Mammary epithelial cell (primary cell): ENCODE results near the gene EMILIN2.

Source experiments
- CTCF ChIP-seq, 2 donors: IDR thresholded peaks in 1 of 2; conservative IDR thresholded peaks in 1 of 2; 2 replicates each; pipeline ENCODE4 v1.5.1; 2011 to 2012; ENCODE audit warnings: inconsistent platforms in 2 of 2, low read length in 2 of 2, mild to moderate bottlenecking in 2 of 2, control low read depth in 1 of 2, low read depth in 1 of 2; ENCODE audit not compliant: insufficient read depth in 1 of 2; ENCODE audit errors: extremely low read depth in 1 of 2
- EZH2 ChIP-seq: IDR thresholded peaks from 2 replicates; pipeline ENCODE4 v1.6.1; 2012; ENCODE audit warnings: low read length, inconsistent platforms, borderline replicate concordance

- TF ChIP-seq EZH2 (no peak), CTCF (conservative IDR thresholded peaks at IDR 0.05 in 1 of 2, IDR thresholded peaks at IDR 0.05 in 1 of 2; ENCODE audit: extremely low read depth in 1 of 2, insufficient read depth in 1 of 2, low read depth in 1 of 2, low read length in 2 of 2) (no peak)
These were observed 9.9 kb downstream of the EMILIN2 start for GRCh38 chr18:2856547-2857170.
